NCI-H187 (cell line): ENCODE measurements around the gene RNF151.
"Not testable (repeated sequence)": the region's sequence is repeated elsewhere in the genome, so short reads cannot be mapped to it uniquely, and the experiment has no call there.

ENCODE experiments used
- DNase-seq, 2 experiments: peaks; one replicate each; lab custom pipeline; 2025; lab: John Stamatoyannopoulos, UW

Gene RNF151

DNA sequence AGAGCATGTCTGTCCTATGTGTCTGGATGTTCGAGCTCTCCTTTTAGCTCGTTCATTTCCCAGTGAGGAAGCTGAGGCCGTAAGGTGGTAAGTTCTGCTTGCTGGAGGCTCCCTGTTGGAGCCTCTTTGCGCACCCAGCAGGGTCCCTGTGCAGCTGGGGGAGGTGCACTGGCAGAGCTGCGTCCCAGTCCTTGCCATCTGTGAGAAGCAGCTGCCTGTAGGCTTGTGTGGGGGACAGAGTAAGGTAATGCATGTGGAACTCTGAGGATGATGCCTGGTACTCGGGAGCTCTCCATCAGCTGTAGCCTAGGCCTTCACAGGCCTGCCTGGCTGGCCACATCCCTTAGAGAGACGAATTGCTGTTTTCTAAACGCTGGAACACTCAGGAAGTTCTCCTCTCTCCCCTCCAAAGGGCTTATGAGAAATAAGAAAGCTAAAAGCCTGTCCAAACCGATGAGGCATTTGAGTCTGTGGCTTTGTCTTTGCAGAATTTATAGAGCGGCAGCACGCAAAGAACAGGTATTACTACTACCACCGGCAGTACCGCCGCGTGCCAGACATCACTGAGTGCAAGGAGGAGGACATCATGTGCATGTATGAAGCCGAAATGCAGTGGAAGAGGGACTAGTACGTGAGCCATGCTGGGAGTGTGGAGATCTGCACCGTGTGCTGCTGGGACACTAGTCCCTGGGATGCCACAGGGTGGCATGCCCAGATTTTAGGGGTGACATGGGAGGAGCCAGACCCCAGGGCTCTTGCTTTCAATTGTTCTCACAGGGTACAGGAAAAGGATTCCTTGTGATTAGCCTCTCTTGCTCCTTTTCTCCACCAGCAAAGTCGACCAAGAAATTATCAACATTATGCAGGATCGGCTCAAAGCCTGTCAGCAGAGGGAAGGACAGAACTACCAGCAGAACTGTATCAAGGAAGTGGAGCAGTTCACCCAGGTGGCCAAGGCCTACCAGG lies 5.7 kb upstream of the RNF151 start:
- no peak for DNase-seq

- no peak for DNase-seq
These were observed 5.0 kb upstream of the RNF151 start for GRCh38 chr16:1961651-1962067.

DNA sequence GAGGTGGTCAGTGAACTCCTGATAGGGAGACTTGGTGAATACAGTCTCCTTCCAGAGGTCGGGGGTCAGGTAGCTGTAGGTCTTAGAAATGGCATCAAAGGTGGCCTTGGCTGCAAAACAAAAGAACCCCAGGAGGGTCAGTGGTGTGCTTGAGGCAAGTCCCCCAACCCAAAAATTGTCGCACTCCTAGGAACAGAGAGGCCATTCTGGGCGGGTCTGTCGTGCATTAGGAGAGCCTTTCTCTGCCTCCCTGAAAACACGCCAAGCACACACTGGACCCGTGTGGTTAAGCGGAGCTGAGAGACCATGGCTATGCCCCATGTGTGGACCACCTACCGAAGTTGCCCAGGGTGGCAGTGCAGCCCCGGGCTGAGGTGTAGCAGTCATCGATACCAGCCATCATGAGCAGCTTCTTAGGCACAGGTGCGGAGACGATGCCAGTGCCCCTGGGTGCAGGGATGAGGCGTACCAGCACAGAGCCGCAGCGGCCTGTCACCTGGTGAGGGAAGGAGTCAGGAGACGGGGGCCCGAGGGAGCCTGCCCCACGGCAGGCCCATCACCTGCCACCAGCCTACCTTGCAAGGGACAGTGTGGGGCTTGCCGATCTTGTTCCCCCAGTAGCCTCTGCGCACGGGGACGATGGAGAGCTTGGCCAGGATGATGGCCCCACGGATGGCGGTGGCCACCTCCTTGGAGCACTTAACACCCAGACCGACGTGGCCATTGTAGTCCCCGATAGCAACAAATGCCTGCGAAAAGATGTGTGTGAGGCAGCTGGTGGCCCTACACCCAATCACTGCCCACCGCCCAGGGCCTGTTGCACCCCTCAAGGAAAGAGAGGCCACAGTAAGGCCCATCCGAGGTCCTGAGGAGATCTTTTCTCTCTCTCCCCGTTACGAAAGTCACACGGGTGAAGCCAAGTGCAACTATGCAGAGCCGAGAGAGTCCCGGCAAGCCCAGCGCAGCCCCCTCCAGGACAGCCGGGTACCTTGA lies 4.2 kb upstream of the RNF151 start:
- not testable (repeated sequence) for DNase-seq

GRCh38 chr16:1963806-1964505 lies 2.7 kb upstream of the RNF151 start:
- no peak for DNase-seq

GRCh38 chr16:1964506-1965395 lies 1.9 kb upstream of the RNF151 start, which contains the start of gene RPS2:
RPS2 (minus strand) TSS chr16:1964826; CDS start chr16:1964625, 201 bp downstream.
- peak; percentile 99 for DNase-seq

- no peak for DNase-seq
These were observed 1.2 kb upstream of the RNF151 start for GRCh38 chr16:1965396-1966001.

- no peak for DNase-seq
These were observed 1.7 kb downstream of the RNF151 start for GRCh38 chr16:1968146-1968953.

- peak; percentile 96 to 97 for DNase-seq
These were observed 5.3 kb downstream of the RNF151 start, which contains the start of gene TBL3 for GRCh38 chr16:1971796-1972489. TBL3 (plus strand) TSS chr16:1972053; CDS start chr16:1972165, 112 bp downstream.

- no peak for DNase-seq
These were observed 5.8 kb downstream of the RNF151 start for GRCh38 chr16:1972490-1972877.

GRCh38 chr16:1973461-1974156 lies 7.0 kb downstream of the RNF151 start:
- no peak for DNase-seq

DNA sequence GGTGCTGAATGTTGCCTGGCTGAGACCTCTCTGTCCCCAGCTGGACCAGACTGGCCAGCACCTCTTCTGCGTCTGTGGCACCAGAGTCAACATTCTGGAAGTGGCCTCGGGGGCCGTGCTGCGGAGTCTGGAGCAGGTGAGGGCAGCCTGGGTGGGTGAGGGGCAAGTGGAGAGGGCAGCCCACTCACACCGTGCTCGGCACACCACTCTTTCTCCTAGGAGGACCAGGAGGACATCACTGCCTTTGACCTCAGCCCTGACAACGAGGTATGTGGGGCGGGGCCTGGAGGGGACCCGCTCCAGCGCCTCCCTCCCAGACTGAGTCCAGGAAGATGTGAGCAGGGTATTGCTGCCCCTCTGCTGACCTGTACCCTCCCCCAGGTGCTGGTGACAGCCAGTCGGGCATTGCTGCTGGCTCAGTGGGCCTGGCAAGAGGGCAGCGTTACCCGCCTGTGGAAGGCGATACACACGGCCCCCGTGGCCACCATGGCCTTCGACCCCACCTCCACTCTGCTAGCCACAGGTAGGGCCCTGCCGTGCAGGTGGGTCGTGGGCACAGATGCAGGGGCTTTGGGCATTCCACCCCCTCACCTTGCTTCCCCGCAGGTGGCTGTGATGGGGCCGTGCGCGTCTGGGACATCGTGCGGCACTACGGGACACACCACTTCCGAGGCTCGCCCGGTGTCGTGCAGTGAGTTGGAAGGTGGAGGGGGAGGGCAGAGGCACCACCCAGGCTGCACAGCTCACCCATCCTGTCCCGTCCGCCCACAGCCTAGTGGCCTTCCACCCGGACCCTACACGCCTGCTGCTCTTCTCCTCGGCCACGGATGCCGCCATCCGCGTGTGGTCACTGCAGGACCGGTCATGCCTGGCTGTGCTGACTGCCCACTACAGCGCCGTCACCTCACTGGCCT lies 7.8 kb downstream of the RNF151 start:
- DNase-seq, result no peak

DNA sequence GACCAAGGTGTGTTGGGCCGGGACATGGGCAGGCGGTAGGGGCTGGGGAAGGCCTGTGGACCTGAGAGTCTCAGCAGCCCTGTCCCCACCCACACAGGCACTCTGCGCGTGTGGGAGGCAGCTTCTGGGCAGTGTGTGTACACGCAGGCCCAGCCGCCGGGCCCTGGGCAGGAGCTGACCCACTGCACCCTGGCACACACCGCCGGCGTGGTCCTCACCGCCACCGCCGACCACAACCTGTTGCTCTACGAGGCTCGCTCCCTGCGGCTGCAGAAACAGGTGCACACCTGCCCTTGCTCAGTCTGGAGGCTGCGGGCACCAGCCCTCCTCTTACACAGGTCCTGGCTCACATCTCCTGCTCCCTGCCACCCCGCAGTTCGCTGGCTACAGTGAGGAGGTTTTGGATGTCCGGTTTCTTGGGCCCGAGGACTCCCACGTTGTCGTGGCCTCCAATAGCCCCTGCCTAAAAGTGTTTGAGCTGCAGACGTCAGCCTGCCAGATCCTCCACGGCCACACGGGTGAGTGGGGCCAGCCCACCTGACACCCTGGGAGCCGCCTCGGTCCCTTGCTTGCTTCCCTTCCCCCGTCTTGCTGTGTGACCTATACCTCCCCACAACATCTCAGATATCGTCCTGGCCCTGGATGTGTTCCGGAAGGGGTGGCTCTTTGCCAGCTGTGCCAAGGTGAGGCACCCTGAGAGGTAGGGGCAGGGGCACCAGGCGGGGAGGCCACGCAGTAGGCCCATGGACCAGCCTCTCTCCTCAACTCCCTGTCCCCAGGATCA lies 9.0 kb downstream of the RNF151 start:
- no peak for DNase-seq

DNA sequence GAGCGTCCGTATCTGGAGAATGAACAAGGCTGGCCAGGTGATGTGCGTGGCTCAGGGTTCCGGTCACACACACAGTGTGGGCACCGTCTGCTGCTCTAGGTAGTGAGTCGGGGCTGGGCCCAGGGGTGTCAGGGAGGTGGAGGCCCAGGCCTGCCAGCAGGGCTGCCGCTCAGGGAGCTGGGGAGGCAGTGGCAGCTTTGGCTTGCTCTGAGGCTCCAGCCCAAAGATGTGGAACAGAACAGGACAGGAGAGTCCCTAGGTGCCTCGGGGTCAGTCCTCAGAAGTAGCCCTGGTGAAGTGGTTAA lies 9.5 kb downstream of the RNF151 start:
- no peak for DNase-seq

GRCh38 chr16:1976951-1977874 lies 10.6 kb downstream of the RNF151 start:
- DNase-seq, result no peak

DNA sequence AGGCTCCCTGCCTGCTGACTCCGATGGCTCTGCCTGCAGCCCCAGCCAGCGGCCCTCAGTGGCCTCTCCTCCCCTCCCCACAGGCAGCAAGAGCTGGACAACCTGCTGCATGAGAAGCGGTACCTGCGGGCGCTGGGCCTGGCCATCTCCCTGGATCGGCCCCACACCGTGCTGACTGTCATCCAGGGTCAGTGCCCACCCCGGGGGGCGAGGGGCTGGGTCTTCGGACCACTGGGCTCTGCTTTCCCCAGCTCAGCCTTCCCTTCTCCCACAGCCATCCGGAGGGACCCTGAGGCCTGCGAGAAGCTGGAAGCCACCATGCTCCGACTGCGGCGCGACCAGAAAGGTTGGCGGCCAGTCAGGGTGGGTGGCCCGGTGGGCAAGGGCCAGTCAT lies 11.2 kb downstream of the RNF151 start:
- DNase-seq, result no peak
